K562 (cell line): ENCODE data around the gene HINT3. TPM values are rescaled to one million over a fixed set of nuclear protein-coding genes. Genes with fewer than 3 reads are reported as not detected.

Experiments used
- CBX3 ChIP-seq, 2 experiments: IDR thresholded peaks; 1 replicate in 1 of 2; 2 replicates in 1 of 2; pipeline ENCODE4 v1.6.1; 2012; ENCODE audit warnings: inconsistent platforms in 2 of 2, low read length in 2 of 2, borderline replicate concordance in 1 of 2, control low read depth in 1 of 2
- CC2D1A ChIP-seq: fragments of 450-650 bp; IDR thresholded peaks from 2 replicates; pipeline ENCODE4 v1.6.1; 2017; ENCODE audit warnings: mild to moderate bottlenecking
- HNRNPLL ChIP-seq: fragments of 200-400 bp; formaldehyde crosslinking; IDR thresholded peaks from 2 replicates; pipeline ENCODE4 v1.6.1; 2017; ENCODE audit warnings: low read length, low read depth, mild to moderate bottlenecking; ENCODE audit not compliant: poor library complexity, severe bottlenecking
- JUNB ChIP-seq: fragments of 450-650 bp; formaldehyde crosslinking; conservative IDR thresholded peaks from 2 replicates; pipeline ENCODE4 v1.4.0; 2020; ENCODE audit warnings: mild to moderate bottlenecking
- NR2C1 ChIP-seq, 2 experiments: fragments of 450-650 bp; IDR thresholded peaks; 2 replicates each; pipeline ENCODE4 v1.6.1; 2017; ENCODE audit warnings: mild to moderate bottlenecking in 2 of 2, antibody characterized with exemption in 1 of 2, inconsistent platforms in 1 of 2, missing compliant biosample characterization in 1 of 2, missing genetic modification characterization in 1 of 2
- RAD21 ChIP-seq, 2 experiments: fragments of 250-450 bp in 1 of 2; fragments of 450-650 bp in 1 of 2; sonication (Bioruptor Pico) in 1 of 2; formaldehyde crosslinking in 1 of 2; IDR thresholded peaks in 1 of 2; conservative IDR thresholded peaks in 1 of 2; 2 replicates each; pipeline versions ENCODE4 v1.4.0 to v1.8.0; 2020 to 2022; ENCODE audit warnings: mild to moderate bottlenecking in 2 of 2, moderate library complexity in 1 of 2
- SMC3 ChIP-seq: conservative IDR thresholded peaks from 2 replicates; pipeline ENCODE4 v1.6.1; 2011; ENCODE audit warnings: low read depth, low read length, improper control_type of control experiment; ENCODE audit not compliant: insufficient read depth
- TRIM24 ChIP-seq, 2 experiments: fragments of 450-650 bp; IDR thresholded peaks; 2 replicates each; pipeline ENCODE4 v1.6.1; 2016
- polyA plus RNA-seq, 8 experiments: library from polyadenylated mRNA; depleted of rRNA in 4 of 8; stranded (reverse) in 5 of 8; unstranded in 3 of 8; fragments of >200 nt; fragmentation: Nextera tagmentation in 2 of 8; fragmentation: Illumina TruSeq in 1 of 8; extraction: Ambion mirVana in 2 of 8; extraction: Trizol in 1 of 8; gene quantifications; 2 replicates each; pipeline versions ENCODE4 v1.2.1 to v1.2.3, GENCODE V29; 2011 to 2014; ENCODE audit warnings: inconsistent platforms in 1 of 8, missing spikeins in 1 of 8
- total RNA-seq, 7 experiments: library from RNA; depleted of rRNA in 6 of 7; stranded (reverse); fragments of >200 nt in 6 of 7; fragmentation: Illumina TruSeq in 2 of 7; extraction: Trizol in 2 of 7; gene quantifications; 2 replicates each; pipeline versions ENCODE4 v1.2.1 to v1.2.3, GENCODE V29; 2011 to 2021; ENCODE audit warnings: low replicate concordance in 1 of 7
- TF ChIP-seq, protein P1 (sequence below), 2 experiments: fragments of 450-650 bp; formaldehyde crosslinking in 1 of 2; IDR thresholded peaks; 2 replicates each; pipeline versions ENCODE4 v1.4.0 to v1.6.1; 2014 to 2020; ENCODE audit warnings: mild to moderate bottlenecking in 2 of 2, borderline replicate concordance in 1 of 2, low read depth in 1 of 2
- TF ChIP-seq, protein P2 (sequence below): sonication (generic); formaldehyde crosslinking; IDR thresholded peaks from 2 replicates; pipeline ENCODE4 v1.8.1; 2023; ENCODE audit warnings: mild to moderate bottlenecking, missing genetic modification reagents
- TF ChIP-seq, protein P3 (sequence below): sonication (generic); formaldehyde crosslinking; IDR thresholded peaks from 2 replicates; pipeline ENCODE4 v1.8.0; 2022; ENCODE audit warnings: missing genetic modification reagents, mild to moderate bottlenecking, moderate library complexity, borderline replicate concordance
- TF ChIP-seq, protein P4 (sequence below): fragments of 250-450 bp; sonication (Bioruptor Pico); IDR thresholded peaks from 2 replicates; pipeline ENCODE4 v1.8.0; 2022; ENCODE audit warnings: inconsistent platforms, mild to moderate bottlenecking, moderate library complexity, borderline replicate concordance

The HINT3 gene
- total and polyA plus RNA-seq, 9 of the 15 experiments (the other 6 are each of a cell fraction or from before 2014, with no cell fraction given), result 1.4 to 16.6 (median 10.8) TPM

DNA sequence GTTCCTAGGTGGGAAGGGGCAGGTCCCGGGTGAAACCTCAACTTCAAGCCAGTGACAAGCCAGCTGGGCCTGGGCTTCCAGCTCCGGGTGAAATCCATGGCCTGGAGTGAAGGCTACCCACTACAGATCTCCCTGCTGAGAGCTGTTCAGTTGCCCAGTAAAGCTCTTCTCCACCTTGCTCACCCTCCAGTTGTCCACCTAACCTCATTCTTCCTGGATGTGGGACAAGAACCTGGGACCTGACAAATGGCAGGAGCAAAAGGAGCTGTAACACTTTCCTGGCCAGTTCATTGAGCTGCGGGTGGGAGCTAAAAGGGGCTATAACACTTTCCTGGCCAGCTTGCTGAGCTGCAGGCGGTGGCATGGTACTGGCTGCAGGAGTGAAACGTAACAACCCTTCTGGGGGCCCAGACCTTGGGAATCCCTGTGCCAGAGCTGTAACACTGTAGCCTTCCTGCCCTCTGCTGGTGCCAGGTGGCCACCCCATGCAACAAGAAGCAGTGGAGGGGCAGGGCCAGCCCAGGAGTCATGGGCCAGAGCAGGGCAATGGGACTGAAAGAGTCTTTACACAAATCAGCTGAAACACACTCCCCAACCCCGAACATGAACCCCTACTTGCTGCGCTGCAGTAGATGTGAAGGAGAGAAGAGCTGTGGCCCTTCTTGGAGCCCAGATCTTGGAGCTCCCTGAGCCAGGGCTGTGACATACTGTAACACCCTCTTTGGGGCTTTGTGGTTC lies 3.6 kb upstream of the HINT3 start (continued):
- TF ChIP-seq, protein P1, sequence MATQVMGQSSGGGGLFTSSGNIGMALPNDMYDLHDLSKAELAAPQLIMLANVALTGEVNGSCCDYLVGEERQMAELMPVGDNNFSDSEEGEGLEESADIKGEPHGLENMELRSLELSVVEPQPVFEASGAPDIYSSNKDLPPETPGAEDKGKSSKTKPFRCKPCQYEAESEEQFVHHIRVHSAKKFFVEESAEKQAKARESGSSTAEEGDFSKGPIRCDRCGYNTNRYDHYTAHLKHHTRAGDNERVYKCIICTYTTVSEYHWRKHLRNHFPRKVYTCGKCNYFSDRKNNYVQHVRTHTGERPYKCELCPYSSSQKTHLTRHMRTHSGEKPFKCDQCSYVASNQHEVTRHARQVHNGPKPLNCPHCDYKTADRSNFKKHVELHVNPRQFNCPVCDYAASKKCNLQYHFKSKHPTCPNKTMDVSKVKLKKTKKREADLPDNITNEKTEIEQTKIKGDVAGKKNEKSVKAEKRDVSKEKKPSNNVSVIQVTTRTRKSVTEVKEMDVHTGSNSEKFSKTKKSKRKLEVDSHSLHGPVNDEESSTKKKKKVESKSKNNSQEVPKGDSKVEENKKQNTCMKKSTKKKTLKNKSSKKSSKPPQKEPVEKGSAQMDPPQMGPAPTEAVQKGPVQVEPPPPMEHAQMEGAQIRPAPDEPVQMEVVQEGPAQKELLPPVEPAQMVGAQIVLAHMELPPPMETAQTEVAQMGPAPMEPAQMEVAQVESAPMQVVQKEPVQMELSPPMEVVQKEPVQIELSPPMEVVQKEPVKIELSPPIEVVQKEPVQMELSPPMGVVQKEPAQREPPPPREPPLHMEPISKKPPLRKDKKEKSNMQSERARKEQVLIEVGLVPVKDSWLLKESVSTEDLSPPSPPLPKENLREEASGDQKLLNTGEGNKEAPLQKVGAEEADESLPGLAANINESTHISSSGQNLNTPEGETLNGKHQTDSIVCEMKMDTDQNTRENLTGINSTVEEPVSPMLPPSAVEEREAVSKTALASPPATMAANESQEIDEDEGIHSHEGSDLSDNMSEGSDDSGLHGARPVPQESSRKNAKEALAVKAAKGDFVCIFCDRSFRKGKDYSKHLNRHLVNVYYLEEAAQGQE (IDR thresholded peaks at IDR 0.05; ENCODE audit: borderline replicate concordance), result peak; percentile 35; the same call in 1 of the 2 replicates
- TF ChIP-seq, protein P1 (CRISPR knock-in tag; IDR thresholded peaks at IDR 0.05; ENCODE audit: low read depth), result no peak
- TF ChIP-seq SMC3, result 0 out of 2 replicates have a peak, but pooled peaks have one; percentile 9
- 0 out of 4 replicates have a peak, but pooled peaks of 1 of the 2 experiments have one; percentile 11 for TF ChIP-seq TRIM24 (IDR thresholded peaks at IDR 0.05)
- TF ChIP-seq, protein P2, sequence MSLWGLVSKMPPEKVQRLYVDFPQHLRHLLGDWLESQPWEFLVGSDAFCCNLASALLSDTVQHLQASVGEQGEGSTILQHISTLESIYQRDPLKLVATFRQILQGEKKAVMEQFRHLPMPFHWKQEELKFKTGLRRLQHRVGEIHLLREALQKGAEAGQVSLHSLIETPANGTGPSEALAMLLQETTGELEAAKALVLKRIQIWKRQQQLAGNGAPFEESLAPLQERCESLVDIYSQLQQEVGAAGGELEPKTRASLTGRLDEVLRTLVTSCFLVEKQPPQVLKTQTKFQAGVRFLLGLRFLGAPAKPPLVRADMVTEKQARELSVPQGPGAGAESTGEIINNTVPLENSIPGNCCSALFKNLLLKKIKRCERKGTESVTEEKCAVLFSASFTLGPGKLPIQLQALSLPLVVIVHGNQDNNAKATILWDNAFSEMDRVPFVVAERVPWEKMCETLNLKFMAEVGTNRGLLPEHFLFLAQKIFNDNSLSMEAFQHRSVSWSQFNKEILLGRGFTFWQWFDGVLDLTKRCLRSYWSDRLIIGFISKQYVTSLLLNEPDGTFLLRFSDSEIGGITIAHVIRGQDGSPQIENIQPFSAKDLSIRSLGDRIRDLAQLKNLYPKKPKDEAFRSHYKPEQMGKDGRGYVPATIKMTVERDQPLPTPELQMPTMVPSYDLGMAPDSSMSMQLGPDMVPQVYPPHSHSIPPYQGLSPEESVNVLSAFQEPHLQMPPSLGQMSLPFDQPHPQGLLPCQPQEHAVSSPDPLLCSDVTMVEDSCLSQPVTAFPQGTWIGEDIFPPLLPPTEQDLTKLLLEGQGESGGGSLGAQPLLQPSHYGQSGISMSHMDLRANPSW (CRISPR knock-in tag), result no peak
- TF ChIP-seq CBX3 (IDR thresholded peaks at IDR 0.05; ENCODE audit: borderline replicate concordance in 1 of 2, low read length in 2 of 2), result peak in 1 of 2 experiments; percentile 26; a peak in 1 of 3 replicates
- TF ChIP-seq, protein P3, sequence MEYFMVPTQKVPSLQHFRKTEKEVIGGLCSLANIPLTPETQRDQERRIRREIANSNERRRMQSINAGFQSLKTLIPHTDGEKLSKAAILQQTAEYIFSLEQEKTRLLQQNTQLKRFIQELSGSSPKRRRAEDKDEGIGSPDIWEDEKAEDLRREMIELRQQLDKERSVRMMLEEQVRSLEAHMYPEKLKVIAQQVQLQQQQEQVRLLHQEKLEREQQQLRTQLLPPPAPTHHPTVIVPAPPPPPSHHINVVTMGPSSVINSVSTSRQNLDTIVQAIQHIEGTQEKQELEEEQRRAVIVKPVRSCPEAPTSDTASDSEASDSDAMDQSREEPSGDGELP, result no peak
- TF ChIP-seq CC2D1A, result no peak
- TF ChIP-seq JUNB, result no peak
- peak; percentile 8 to 59; a peak in 2 of 4 replicates for TF ChIP-seq RAD21 (CRISPR knock-in tag; conservative IDR thresholded peaks at IDR 0.05 in 1 of 2, IDR thresholded peaks at IDR 0.05 in 1 of 2)
- TF ChIP-seq HNRNPLL, result no peak
- TF ChIP-seq NR2C1 (IDR thresholded peaks at IDR 0.05), result no peak
- no peak for TF ChIP-seq NR2C1 (tag; IDR thresholded peaks at IDR 0.05)
- TF ChIP-seq, protein P4, sequence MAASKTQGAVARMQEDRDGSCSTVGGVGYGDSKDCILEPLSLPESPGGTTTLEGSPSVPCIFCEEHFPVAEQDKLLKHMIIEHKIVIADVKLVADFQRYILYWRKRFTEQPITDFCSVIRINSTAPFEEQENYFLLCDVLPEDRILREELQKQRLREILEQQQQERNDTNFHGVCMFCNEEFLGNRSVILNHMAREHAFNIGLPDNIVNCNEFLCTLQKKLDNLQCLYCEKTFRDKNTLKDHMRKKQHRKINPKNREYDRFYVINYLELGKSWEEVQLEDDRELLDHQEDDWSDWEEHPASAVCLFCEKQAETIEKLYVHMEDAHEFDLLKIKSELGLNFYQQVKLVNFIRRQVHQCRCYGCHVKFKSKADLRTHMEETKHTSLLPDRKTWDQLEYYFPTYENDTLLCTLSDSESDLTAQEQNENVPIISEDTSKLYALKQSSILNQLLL (CRISPR knock-in tag), result no peak
